ENCODE data around the gene GAS2.
"Not testable (repeated sequence)": the region's sequence is repeated elsewhere in the genome, so short reads cannot be mapped to it uniquely, and the experiment has no call there.

Gene GAS2

DNA sequence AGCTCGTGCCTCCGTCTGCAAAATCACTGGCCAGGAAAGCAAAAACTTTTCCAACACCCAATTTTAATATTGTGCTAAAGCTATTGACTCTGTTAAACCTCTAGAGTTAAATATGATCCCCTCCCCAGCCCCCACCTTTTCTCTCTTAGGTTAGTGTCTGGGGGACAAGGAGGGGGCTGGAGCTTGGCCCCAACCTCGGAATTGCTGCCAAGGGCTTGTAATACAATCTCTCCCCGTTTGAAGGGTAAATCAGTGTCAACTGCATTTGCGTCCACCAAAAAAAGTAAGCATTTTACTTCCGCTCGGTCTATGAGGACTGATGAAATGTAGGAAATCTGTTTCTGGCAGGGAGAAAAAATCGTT is at the start of gene GAS2:
TSS of gene GAS2 (plus strand) at position 287 of the 363 bp plus-strand sequence. CDS start 8,259 bp downstream, outside the sequence.
- no peak for DNase-seq (ENCODE audit: low spot score)

- no peak for DNase-seq (ENCODE audit: low spot score)
Observed at GRCh38 chr11:22617868-22618267, 48.5 kb upstream of the GAS2 start.

GRCh38 chr11:22624742-22625447 is 41.5 kb upstream of the GAS2 start:
- peak; percentile 64 for DNase-seq (ENCODE audit: low spot score)

- DNase-seq (ENCODE audit: low spot score), result peak; percentile 100
Observed at GRCh38 chr11:22625448-22626287, 40.7 kb upstream of the GAS2 start, which contains the start of gene FANCF. Gene FANCF (minus strand): TSS chr11:22625823. CDS start chr11:22625810, 13 bp downstream.

DNA sequence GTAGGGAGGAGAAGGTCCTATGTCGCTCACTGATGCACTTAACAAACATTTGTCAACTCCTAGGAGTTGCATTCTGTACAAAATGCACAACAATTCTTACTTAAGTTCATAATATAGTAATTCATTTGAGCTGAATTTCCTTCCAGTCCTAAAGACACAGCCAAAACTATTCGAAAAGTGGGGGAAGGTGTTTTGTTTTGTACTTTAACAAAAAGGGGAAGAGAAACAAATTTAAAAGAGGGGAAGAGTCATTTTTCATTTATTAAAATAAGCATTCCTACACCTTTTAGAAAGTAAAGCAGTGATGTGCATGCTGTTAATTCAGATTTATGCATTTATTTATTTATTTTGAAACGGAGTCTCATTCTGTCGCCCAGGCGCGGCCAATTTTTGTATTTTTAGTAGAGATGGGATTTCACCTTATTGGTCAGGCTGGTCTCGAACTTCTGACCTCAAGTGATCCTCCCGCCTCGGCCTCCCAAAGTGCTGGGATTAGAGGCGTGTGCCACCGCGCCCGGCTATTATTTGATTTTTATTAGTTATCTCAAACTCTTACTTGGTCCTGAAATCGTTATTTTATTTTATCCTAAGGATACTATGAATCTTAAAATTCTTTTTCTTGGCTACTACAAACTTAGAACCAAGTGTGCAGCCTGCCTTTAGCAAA is 39.7 kb upstream of the GAS2 start:
- DNase-seq (ENCODE audit: low spot score), result no peak

GRCh38 chr11:22627421-22627820 is 39.0 kb upstream of the GAS2 start:
- no peak for DNase-seq (ENCODE audit: low spot score)

- no peak for DNase-seq (ENCODE audit: low spot score)
Observed at GRCh38 chr11:22633354-22633902, 33.0 kb upstream of the GAS2 start.

DNA sequence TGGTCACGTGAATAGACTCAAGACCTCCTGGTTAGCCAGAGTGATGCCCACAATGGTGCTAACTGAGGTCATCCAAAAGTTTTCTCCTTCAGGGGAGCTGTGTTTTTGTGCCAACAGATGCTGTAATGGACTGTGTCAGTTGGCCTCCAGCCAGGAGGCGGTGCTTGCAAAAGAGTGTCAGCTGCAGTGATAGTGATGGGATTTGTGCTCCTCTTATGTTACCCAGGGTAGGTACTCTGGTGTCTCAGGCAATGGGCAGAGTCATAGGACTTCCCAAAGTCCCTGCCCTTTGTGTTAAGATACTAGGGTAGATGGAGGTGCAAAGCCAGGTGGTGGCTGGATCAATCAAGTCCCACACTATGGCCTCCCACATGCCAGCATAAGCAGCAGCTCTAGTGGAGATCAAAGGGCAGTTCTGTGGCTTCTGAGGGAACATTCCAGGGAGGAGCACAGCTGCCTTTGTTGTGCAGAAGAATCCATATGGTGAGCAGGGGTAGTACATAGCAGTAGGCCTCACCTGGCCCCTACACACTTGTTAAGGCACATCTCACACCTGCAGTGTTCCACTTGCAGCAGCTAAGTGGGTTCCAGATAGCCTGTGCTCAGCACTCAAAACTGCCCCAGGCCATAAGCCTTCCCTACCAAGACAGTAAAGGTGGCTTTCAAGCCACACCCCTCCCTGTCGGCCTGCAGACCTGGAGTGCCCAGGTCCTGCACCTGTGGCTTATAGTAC is 31.3 kb upstream of the GAS2 start:
- no peak for DNase-seq (ENCODE audit: low spot score)

- no peak for DNase-seq (ENCODE audit: low spot score)
Observed at GRCh38 chr11:22635689-22636088, 30.7 kb upstream of the GAS2 start.

DNA sequence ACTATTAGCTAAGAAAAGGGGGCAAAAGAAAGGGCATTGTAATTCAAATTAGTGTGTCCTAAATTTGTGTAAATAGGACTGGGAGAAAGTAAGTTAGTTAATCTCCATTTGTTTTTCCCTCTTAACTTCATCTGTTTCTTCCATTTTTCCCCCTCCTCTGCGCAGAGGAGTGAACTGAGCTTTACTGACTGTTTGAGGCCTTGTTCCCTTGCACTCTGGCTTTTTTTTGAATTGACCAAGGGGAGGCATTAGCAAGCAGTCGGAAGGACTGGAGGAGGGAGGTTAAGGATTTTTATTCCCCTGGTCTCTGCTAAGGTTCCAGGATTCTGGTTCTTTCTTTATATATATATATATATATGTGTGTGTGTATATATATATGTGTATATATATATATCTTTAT is 25.5 kb upstream of the GAS2 start:
- no peak for DNase-seq (ENCODE audit: low spot score)

DNA sequence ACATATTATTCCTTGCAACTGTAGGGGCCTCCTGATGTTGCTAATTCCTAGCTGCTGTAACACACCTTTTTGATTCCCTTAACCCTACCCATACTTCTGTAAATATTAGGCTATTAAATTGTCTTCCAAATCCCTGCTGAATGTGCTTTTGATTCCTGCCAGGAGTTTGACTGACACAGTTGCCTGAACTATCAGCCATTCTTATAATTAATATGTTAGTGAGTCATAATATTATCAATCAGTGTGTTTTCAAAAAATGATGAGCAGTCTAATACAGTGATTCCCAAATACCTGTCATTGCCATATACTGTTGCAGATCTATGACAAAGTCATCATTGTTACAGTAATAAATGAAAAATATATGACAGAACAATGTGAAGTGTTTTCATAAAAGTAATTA is 24.9 kb upstream of the GAS2 start:
- DNase-seq (ENCODE audit: low spot score), result no peak

DNA sequence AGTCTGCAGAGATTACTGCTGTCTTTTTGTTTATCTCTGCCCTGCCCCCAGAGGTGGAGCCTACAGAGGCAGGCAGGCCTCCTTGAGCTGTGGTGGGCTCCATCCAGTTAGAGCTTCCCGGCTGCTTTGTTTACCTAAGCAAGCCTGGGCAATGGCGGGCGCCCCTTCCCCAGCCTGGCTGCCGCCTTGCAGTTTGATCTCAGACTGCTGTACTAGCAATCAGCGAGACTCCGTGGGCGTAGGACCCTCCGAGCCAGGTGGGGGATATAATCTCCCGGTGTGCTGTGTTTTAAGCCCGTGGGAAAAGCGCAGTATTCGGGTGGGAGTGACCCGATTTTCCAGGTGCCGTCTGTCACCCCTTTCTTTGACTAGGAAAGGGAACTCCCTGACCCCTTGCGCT is 14.1 kb upstream of the GAS2 start:
- not testable (repeated sequence) for DNase-seq (ENCODE audit: low spot score)

DNA sequence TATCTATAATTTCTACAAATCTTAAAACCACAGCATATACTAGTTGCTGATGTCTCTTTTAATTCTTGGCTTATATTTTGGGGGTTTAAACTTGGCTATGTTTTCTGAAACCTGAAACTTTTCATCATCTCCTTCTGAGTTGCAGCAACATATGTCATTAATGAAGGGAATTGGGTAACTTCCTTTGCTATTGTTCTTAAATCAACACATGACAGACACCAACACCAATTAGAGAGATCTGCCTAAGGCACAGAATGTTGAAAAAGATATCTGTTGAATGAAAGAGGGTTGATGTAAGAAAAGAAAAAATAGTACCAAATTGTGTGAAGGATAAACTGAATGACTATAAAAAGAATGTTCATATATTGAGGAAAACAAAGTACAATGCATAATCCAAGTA is 10.3 kb upstream of the GAS2 start:
- DNase-seq (ENCODE audit: low spot score), result no peak

- DNase-seq (ENCODE audit: low spot score), result no peak
Observed at GRCh38 chr11:22657101-22657694, 9.2 kb upstream of the GAS2 start.

GRCh38 chr11:22659783-22660182 is 6.6 kb upstream of the GAS2 start:
- no peak for DNase-seq (ENCODE audit: low spot score)

GRCh38 chr11:22666688-22667439 is 453 bp downstream of the GAS2 start:
- DNase-seq (ENCODE audit: low spot score), result no peak

DNA sequence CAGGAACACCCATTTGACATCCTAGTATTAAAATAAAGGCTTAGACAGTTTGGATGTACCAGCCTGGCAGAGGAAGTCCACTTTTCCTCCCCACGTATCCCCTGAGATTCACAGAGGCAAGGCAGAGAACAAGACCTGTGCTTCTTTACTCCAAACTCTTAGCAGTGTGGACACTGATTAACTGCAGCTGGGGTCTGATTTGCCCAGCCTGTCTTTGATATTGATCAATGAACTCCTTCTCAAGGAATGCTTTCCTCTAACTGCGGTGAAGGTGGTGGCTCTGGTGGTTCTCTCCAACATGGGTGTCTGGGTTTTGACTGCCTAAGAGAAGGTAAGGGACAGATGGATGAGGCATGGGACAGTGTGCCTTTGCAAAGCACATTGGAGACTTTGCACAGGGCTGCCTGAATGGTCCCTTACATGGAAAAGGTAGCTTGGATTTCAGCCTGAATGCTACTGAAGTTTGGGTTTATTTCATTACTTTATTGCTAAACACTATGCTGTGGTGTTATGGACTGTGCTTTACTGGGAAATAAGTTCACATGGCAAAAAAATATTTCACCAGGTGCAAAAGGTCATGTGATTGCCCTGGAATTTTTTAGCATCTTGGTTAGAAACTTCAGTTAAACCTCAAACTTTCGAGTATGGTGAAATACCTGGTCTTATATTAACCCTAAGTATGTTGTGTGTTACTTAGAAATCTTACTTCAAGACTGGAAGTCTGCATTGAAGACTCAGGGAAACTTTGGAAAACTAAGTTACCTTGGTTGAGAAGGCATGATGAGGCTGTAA is 1.8 kb downstream of the GAS2 start:
- no peak for DNase-seq (ENCODE audit: low spot score)

DNA sequence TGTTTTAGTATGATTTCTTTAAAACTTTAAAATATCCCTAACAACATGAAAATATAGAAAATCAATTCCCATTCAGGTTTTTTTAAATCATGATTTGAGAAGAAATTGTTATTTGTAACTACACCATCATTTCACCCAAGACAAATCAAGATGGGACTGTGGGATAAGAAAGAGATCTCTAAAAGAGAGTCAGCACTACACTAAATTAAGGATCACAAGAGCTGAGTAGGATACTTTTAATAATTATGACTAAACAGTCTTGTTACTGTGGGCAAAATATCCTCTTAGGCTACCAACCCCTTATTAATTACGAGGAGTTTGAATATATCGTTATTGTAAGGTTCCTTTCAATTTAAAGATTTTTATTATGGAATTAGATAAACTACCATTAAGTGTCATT is 3.0 kb downstream of the GAS2 start:
- no peak for DNase-seq (ENCODE audit: low spot score)

- no peak for DNase-seq (ENCODE audit: low spot score)
Observed at GRCh38 chr11:22670830-22671229, 4.4 kb downstream of the GAS2 start.

- no peak for DNase-seq (ENCODE audit: low spot score)
Observed at GRCh38 chr11:22671751-22672150, 5.3 kb downstream of the GAS2 start.

Data from CD4-positive, alpha-beta T cell treated with Interleukin-2 at 100 ng/mL for 4 hours (primary cell).